Left forelimb (tissue), 1 donor: ENCODE measurements around the gene CD302.
A peak's percentile ranks its signal among the peaks of the same experiment; 100 is the strongest.
"Not testable (repeated sequence)": the region's sequence is repeated elsewhere in the genome, so short reads cannot be mapped to it uniquely, and the experiment has no call there.

Experiments
- DNase-seq: peaks from one replicate; pipeline ENCODE4 v3.0.0-alpha.2; 2018; ENCODE audit warnings: low spot score

Gene CD302, protein sequence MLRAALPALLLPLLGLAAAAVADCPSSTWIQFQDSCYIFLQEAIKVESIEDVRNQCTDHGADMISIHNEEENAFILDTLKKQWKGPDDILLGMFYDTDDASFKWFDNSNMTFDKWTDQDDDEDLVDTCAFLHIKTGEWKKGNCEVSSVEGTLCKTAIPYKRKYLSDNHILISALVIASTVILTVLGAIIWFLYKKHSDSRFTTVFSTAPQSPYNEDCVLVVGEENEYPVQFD

GRCh38 chr2:159797543-159798375 lies at the start of gene CD302:
Gene CD302 (minus strand): TSS chr2:159798208. CDS start chr2:159798198, 10 bp downstream.
- DNase-seq: peak; percentile 80

GRCh38 chr2:159846564-159846963 lies 48.6 kb upstream of the CD302 start:
- no peak for DNase-seq

DNA sequence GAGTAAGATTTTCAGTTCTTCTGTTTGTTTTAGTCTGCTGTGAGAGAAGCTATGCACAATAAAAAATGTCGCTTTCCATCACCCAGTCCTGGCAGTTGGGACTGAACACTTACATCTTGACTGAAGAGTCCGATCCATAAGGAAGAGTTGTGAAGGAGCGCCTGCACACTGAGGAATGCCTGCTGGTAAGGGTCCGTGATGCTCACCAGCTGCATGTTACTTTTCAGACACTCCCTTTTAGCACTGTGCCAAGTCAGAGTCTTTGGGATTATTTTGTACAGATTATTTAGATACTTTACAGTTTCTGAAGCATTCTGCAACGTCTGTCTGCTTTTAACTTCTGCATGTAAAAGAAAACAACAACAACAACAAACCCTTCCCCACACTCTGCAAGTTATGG lies 42.6 kb upstream of the CD302 start:
- no peak for DNase-seq

GRCh38 chr2:159832858-159833257 lies 34.9 kb upstream of the CD302 start:
- DNase-seq: no peak

GRCh38 chr2:159832026-159832425 lies 34.0 kb upstream of the CD302 start:
- no peak for DNase-seq

DNA sequence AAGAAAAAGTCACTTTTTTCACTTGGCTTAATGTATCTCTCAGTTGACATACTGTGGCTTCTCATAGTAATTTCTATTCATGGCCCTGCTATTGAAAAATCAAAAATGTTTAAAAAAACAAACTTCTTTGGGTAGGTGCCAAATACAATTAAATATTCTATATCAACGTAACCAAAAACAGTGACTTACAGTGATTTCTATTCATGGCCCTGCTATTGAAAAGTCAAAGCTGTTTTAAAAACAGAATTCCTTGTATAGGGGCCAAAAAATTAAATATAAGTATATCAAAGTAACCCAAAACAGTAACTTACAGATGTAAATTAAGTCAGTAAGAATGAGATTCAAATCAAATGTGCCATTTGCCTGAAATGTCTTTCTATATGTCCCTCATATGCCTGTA lies 31.4 kb upstream of the CD302 start:
- no peak for DNase-seq

GRCh38 chr2:159828738-159829137 lies 30.7 kb upstream of the CD302 start:
- no peak for DNase-seq

GRCh38 chr2:159822478-159822833 lies 24.4 kb upstream of the CD302 start:
- DNase-seq: not testable (repeated sequence)

- DNase-seq: not testable (repeated sequence)
These were observed 23.9 kb upstream of the CD302 start for GRCh38 chr2:159821775-159822477.

DNA sequence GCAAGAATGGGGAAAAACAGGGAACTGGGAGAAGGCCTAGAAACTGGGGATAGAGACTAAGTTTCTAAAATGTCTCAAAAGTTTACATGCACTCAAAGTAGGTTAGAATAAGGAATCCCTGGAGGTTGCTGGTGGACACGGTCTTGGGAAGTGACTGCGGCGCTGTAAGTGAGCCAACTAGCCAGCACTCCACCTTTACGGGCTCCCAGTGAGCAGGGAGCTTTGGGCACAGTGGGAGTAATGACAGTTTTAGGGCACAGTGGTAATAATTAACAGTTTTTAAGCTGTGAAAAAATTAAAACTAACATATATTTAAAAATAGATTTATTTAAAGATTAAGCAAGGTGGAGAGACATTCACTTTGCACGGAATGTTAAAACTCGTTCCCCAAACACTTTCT lies 20.9 kb upstream of the CD302 start:
- DNase-seq: no peak

- no peak for DNase-seq
These were observed 19.3 kb upstream of the CD302 start for GRCh38 chr2:159817283-159817682.

- DNase-seq: no peak
These were observed 13.2 kb upstream of the CD302 start for GRCh38 chr2:159811232-159811631.

GRCh38 chr2:159808032-159808425 lies 10.0 kb upstream of the CD302 start:
- no peak for DNase-seq

- DNase-seq: no peak
These were observed 9.4 kb upstream of the CD302 start for GRCh38 chr2:159807183-159808031.

- DNase-seq: no peak
These were observed 6.9 kb upstream of the CD302 start for GRCh38 chr2:159804941-159805340.

- no peak for DNase-seq
These were observed 5.4 kb upstream of the CD302 start for GRCh38 chr2:159803235-159803962.

GRCh38 chr2:159802673-159803072 lies 4.7 kb upstream of the CD302 start:
- DNase-seq: no peak

GRCh38 chr2:159799833-159800232 lies 1.8 kb upstream of the CD302 start:
- DNase-seq: no peak

DNA sequence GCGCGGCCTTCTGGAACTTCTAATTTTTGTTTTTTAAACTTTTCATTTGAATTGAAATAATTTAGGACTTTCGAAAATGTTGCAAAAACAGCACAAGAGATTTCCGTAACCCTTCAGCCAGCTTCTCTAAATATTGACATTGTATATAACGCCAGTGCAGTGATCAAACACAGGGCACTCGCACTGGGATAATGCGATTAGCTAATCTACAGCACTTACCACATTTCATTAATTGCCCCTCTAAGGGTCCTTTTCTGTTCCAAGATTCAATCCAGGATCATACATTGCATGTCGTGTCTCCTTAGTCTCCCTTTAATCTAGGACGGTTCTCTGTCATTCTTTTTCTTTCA lies 343 bp upstream of the CD302 start:
- DNase-seq: no peak

- no peak for DNase-seq
These were observed 824 bp downstream of the CD302 start for GRCh38 chr2:159797225-159797542.

- DNase-seq: no peak
These were observed 1.9 kb downstream of the CD302 start for GRCh38 chr2:159795841-159796690.
